K562 (cell line): Measurements from ENCODE around the gene OR5AU1. TPM values are rescaled to one million over a fixed set of nuclear protein-coding genes. Genes with fewer than 3 reads are reported as not detected.

Experiments
- ATAC-seq: fragments of 200-7000 bp; cut with Tn5 transposase; 3 replicates; pipeline ENCODE4 v1.9.1; 2020; ENCODE audit warnings: moderate library complexity
- BruUV-seq: library from RNA; stranded (reverse); fragments of 400-500 nt; replicated peaks from 2 replicates; lab custom pipeline; 2021; lab: Mats Ljungman, UMichigan
- CTCF ChIA-PET: fragments of 300-600 bp; formaldehyde crosslinking; extraction: SDS; loops from one replicate; lab custom pipeline; 2021; ENCODE audit warnings: low intra/inter-chr PET ratio; lab: Yijun Ruan, JAX
- POLR2A ChIA-PET: fragments of 300-600, 350-650 bp; sonication (Branson Sonifier 250); formaldehyde crosslinking; extraction: SDS; loops from one replicate; lab custom pipeline; 2021; ENCODE audit warnings: antibody characterized with exemption, inconsistent platforms; lab: Yijun Ruan, JAX
- DNase-seq, 4 experiments: peaks; one replicate each; pipeline versions ENCODE4 v3.0.0 to v3.0.0-alpha.2; 2011 to 2018; ENCODE audit warnings: low spot score in 3 of 4, mixed read lengths in 3 of 4; ENCODE audit errors: extremely low read depth in 1 of 4
- FAIRE-seq: peaks from 2 replicates; lab custom pipeline; 2011; peaks lifted over from hg19 to GRCh38; lab: Jason Lieb, UNC
- H2AFZ ChIP-seq: 2 replicates; pipeline ENCODE4 v1.6.0; 2011; ENCODE audit warnings: low read depth, low read length, control low read depth, inconsistent platforms
- H3K27ac ChIP-seq: fragments of 200-600 bp; 3 replicates; pipeline ENCODE4 v1.8.0; 2011; ENCODE audit warnings: low read depth, mild to moderate bottlenecking, control low read depth, inconsistent platforms, low read length, moderate library complexity, mixed read lengths; ENCODE audit errors: extremely low read depth
- H3K27me3 ChIP-seq, 2 experiments: fragments of 300-600 bp in 1 of 2; 2 replicates in 1 of 2; 3 replicates in 1 of 2; pipeline versions ENCODE4 v1.6.0 to v1.8.0; 2011; ENCODE audit warnings: inconsistent platforms in 2 of 2, low read length in 2 of 2, mild to moderate bottlenecking in 1 of 2, mixed read lengths in 1 of 2, moderate library complexity in 1 of 2; ENCODE audit not compliant: control insufficient read depth in 2 of 2, insufficient read depth in 2 of 2
- H3K36me3 ChIP-seq: fragments of 300-600 bp; 3 replicates; pipeline ENCODE4 v1.8.0; 2011; ENCODE audit warnings: mild to moderate bottlenecking, low read length, inconsistent platforms; ENCODE audit not compliant: control insufficient read depth, insufficient read depth
- H3K4me1 ChIP-seq, 2 experiments: fragments of 200-600 bp in 1 of 2; replicated peaks in 1 of 2; 2 replicates in 1 of 2; 3 replicates in 1 of 2; pipeline versions ENCODE4 v1.5.1 to v1.8.0; 2011; ENCODE audit warnings: inconsistent platforms in 2 of 2, low read length in 2 of 2, mild to moderate bottlenecking in 1 of 2, mixed read lengths in 1 of 2, moderate library complexity in 1 of 2; ENCODE audit not compliant: control insufficient read depth in 2 of 2, insufficient read depth in 2 of 2
- H3K4me2 ChIP-seq: 2 replicates; pipeline ENCODE4 v1.6.1; 2011; ENCODE audit warnings: low read length, control low read depth, inconsistent platforms, mixed read lengths; ENCODE audit not compliant: insufficient read depth
- H3K4me3 ChIP-seq: fragments of 200-600 bp; sonication (generic), shearing (Covaris generic); 2 replicates; pipeline ENCODE4 v1.5.1; 2016; ENCODE audit warnings: control low read depth, inconsistent platforms
- H3K79me2 ChIP-seq: fragments of 200-600 bp; 3 replicates; pipeline ENCODE4 v1.8.0; 2011; ENCODE audit warnings: low read length, inconsistent platforms; ENCODE audit not compliant: control insufficient read depth, insufficient read depth
- H3K9ac ChIP-seq, 2 experiments: 2 replicates each; pipeline versions ENCODE4 v1.6.0 to v1.6.1; 2011; ENCODE audit warnings: low read depth in 2 of 2, low read length in 2 of 2, control low read depth in 1 of 2, inconsistent platforms in 1 of 2, mild to moderate bottlenecking in 1 of 2, mixed read lengths in 1 of 2; ENCODE audit not compliant: insufficient read depth in 1 of 2
- H3K9me1 ChIP-seq: one replicate; pipeline ENCODE4 v1.6.0; 2011; ENCODE audit warnings: inconsistent platforms, mild to moderate bottlenecking, low read length, moderate library complexity; ENCODE audit not compliant: control insufficient read depth, insufficient read depth
- H3K9me3 ChIP-seq: replicated peaks from 2 replicates; pipeline ENCODE4 v1.5.1; 2011; ENCODE audit warnings: low read depth, low read length, inconsistent platforms; ENCODE audit not compliant: control insufficient read depth, insufficient read depth
- H4K20me1 ChIP-seq: replicated peaks from 2 replicates; pipeline ENCODE4 v1.6.1; 2011; ENCODE audit warnings: low read length, inconsistent platforms, mixed read lengths; ENCODE audit not compliant: control insufficient read depth, insufficient read depth
- ASH1L ChIP-seq: fragments of 450-650 bp; IDR thresholded peaks from 2 replicates; pipeline ENCODE4 v1.6.1; 2018; ENCODE audit warnings: borderline replicate concordance, mild to moderate bottlenecking, low read depth; ENCODE audit not compliant: partially characterized antibody
- DDX20 ChIP-seq: fragments of 450-650 bp; IDR thresholded peaks from 2 replicates; pipeline ENCODE4 v1.6.1; 2016; ENCODE audit warnings: missing genetic modification characterization, low read depth, mild to moderate bottlenecking, missing compliant biosample characterization, moderate library complexity
- ELF1 ChIP-seq: fragments of 200-800 bp; sonication (Bioruptor generic); IDR thresholded peaks from 2 replicates; pipeline ENCODE4 v1.6.1; 2016; ENCODE audit warnings: missing genetic modification characterization, missing compliant biosample characterization
- EP400 ChIP-seq: fragments of 450-650 bp; IDR thresholded peaks from 2 replicates; pipeline ENCODE4 v1.6.1; 2017; ENCODE audit warnings: antibody characterized with exemption, mild to moderate bottlenecking, moderate library complexity
- LEF1 ChIP-seq: fragments of 450-650 bp; IDR thresholded peaks from 2 replicates; pipeline ENCODE4 v1.6.1; 2016; ENCODE audit warnings: mild to moderate bottlenecking
- NFYB ChIP-seq: IDR thresholded peaks from 2 replicates; pipeline ENCODE4 v1.6.1; 2011; ENCODE audit warnings: mild to moderate bottlenecking, moderate library complexity; ENCODE audit not compliant: insufficient read length; ENCODE audit errors: extremely low read depth
- PCBP2 ChIP-seq: fragments of 200-400 bp; formaldehyde crosslinking; IDR thresholded peaks from 2 replicates; pipeline ENCODE4 v1.6.1; 2018; ENCODE audit warnings: low read length, low read depth, mild to moderate bottlenecking, moderate library complexity; ENCODE audit not compliant: poor library complexity, severe bottlenecking
- POLR2A ChIP-seq: fragments of 450-650 bp; conservative IDR thresholded peaks from 2 replicates; pipeline ENCODE4 v1.6.1; 2016
- POLR2H ChIP-seq: IDR thresholded peaks from 2 replicates; pipeline ENCODE4 v1.6.1; 2016; ENCODE audit warnings: missing genetic modification characterization, low read depth, mild to moderate bottlenecking, control low read depth, missing compliant biosample characterization, moderate library complexity
- RBM22 ChIP-seq: fragments of 200-400 bp; formaldehyde crosslinking; IDR thresholded peaks from 2 replicates; pipeline ENCODE4 v1.6.1; 2018; ENCODE audit warnings: low read length, low read depth; ENCODE audit not compliant: poor library complexity, severe bottlenecking
- SNRNP70 ChIP-seq: fragments of 200-400 bp; formaldehyde crosslinking; optimal IDR thresholded peaks from 2 replicates; pipeline ENCODE3; 2017; ENCODE audit warnings: low read depth, low read length
- TFE3 ChIP-seq: fragments of 450-650 bp; formaldehyde crosslinking; IDR thresholded peaks from 2 replicates; pipeline ENCODE4 v1.4.0; 2020; ENCODE audit warnings: mild to moderate bottlenecking, mixed read lengths
- WGBS: fragments of 100-300 bp; shearing (Covaris generic); methylation state at CpG from one replicate; pipeline ENCODE4 v1.1.6; 2016; ENCODE audit warnings: low coverage, mixed read lengths; ENCODE audit not compliant: insufficient coverage; ENCODE audit errors: missing lambda C conversion rate; 5-methylcytosine and 5-hydroxymethylcytosine counted together
- in situ Hi-C: fragments of 300-500 bp; cut with MboI; formaldehyde crosslinking; loops from 4 replicates; pipeline ENCODE4 v1.15.0; 2018; ENCODE audit warnings: inconsistent platforms, mixed read lengths
- intact Hi-C: fragments of 100-400 bp; cut with micrococcal nuclease; formaldehyde crosslinking; loops from 2 replicates; pipeline ENCODE4 v1.14.2; 2022
- polyA plus RNA-seq, 8 experiments: library from polyadenylated mRNA; depleted of rRNA in 4 of 8; stranded (reverse) in 5 of 8; unstranded in 3 of 8; fragments of >200 nt; fragmentation: Nextera tagmentation in 2 of 8; fragmentation: Illumina TruSeq in 1 of 8; extraction: Ambion mirVana in 2 of 8; extraction: Trizol in 1 of 8; gene quantifications; 2 replicates each; pipeline versions ENCODE4 v1.2.1 to v1.2.3, GENCODE V29; 2011 to 2014; ENCODE audit warnings: inconsistent platforms in 1 of 8, missing spikeins in 1 of 8
- total RNA-seq, 7 experiments: library from RNA; depleted of rRNA in 6 of 7; stranded (reverse); fragments of >200 nt in 6 of 7; fragmentation: Illumina TruSeq in 2 of 7; extraction: Trizol in 2 of 7; gene quantifications; 2 replicates each; pipeline versions ENCODE4 v1.2.1 to v1.2.3, GENCODE V29; 2011 to 2021; ENCODE audit warnings: low replicate concordance in 1 of 7

OR5AU1 gene
- total and polyA plus RNA-seq, 9 of the 15 experiments (the other 6 are each of a cell fraction or from before 2014, with no cell fraction given), result not detected

GRCh38 chr14:21201732-21202462 lies 46.0 kb upstream of the OR5AU1 start:
- POLR2A ChIA-PET, result interaction anchor here (1.0 to 3.8 kb wide), 2 partner anchors 9 to 11 kb away, joined by 3 to 20 read pairs; no protein-coding TSS in a partner anchor
- intact Hi-C loops (no loop called here), in situ Hi-C loops (no loop called here)

GRCh38 chr14:21200752-21201461 lies 45.0 kb upstream of the OR5AU1 start:
- no peaks in the 10 kb centered on the region for H3K9me1 ChIP-seq
- WGBS, result 54% methylated on average over 4 of the region's 5 CpGs
- H3K27ac ChIP-seq, result no peak overlapping the region
- no peak for DNase-seq
- no TSS peak for BruUV-seq
- ChIA-PET CTCF (no interaction called here), POLR2A (interaction anchor here (0.6 to 3.8 kb wide), 2 partner anchors 8 to 17 kb away, joined by 4 to 20 read pairs; no protein-coding TSS in a partner anchor)
- no peak for FAIRE-seq
- intact Hi-C loops, result no loop called here
- no peaks in the 10 kb centered on the region for H3K79me2 ChIP-seq
- no peaks in the 10 kb centered on the region for H3K27me3 ChIP-seq
- peaks cover 10% of the 10 kb centered on the region for H3K36me3 ChIP-seq
- ATAC-seq, result no peak
- no peaks in the 10 kb centered on the region for H3K4me1 ChIP-seq
- TF ChIP-seq TFE3 (CRISPR knock-in tag) (no peak), LEF1 (no peak), EP400 (no peak), ASH1L (no peak), RBM22 (peak; percentile 23)
- H3K9me3 ChIP-seq, result no peaks in the 10 kb centered on the region
- no peak overlapping the region for H3K4me2 ChIP-seq
- in situ Hi-C loops, result no loop called here
- no peaks in the 10 kb centered on the region for H4K20me1 ChIP-seq
- no peak overlapping the region for H3K4me3 ChIP-seq
- no peak overlapping the region for H3K9ac ChIP-seq
- no peak overlapping the region for H2AFZ ChIP-seq

More at GRCh38 chr14:21201732-21202462, 46.0 kb upstream of the OR5AU1 start:
- DNase-seq (no peak), FAIRE-seq (no peak), ATAC-seq (no peak)
- Histone ChIP-seq H3K79me2 (no peaks in the 10 kb centered on the region), H3K9me1 (no peaks in the 10 kb centered on the region), H3K9ac (no peak overlapping the region; a peak in 1 of 4 replicates), H4K20me1 (no peaks in the 10 kb centered on the region), H3K4me1 (no peaks in the 10 kb centered on the region), H3K9me3 (no peaks in the 10 kb centered on the region), H2AFZ (no peak overlapping the region), H3K27ac (no peak overlapping the region), H3K36me3 (peaks cover 20% of the 10 kb centered on the region), H3K4me3 (no peak overlapping the region), H3K27me3 (no peaks in the 10 kb centered on the region), H3K4me2 (no peak overlapping the region)
- 43% methylated on average over 10 of the region's 12 CpGs for WGBS
- CTCF ChIA-PET, result no interaction called here
- 0 out of 2 replicates have a peak, but pooled peaks have one; percentile 11 for TF ChIP-seq POLR2A
- no peak for TF ChIP-seq ELF1 (tag)
- no peak for TF ChIP-seq DDX20
- peak; percentile 6; the same call in 1 of the 2 replicates for TF ChIP-seq POLR2H (tag)
- TF ChIP-seq PCBP2, result no peak
- TF ChIP-seq SNRNP70, result no peak
- no peak for TF ChIP-seq NFYB
- BruUV-seq, result no TSS peak
